H1 (cell line): ENCODE results near the gene CELF4. TPM values are rescaled to one million over a fixed set of nuclear protein-coding genes. Genes with fewer than 3 reads are reported as not detected.

ENCODE experiments used
- CTCF ChIA-PET: fragments of 300-600 bp; sonication (Branson Sonifier 250); formaldehyde crosslinking; loops from one replicate; lab custom pipeline; 2021; ENCODE audit not compliant: partially characterized antibody; lab: Charles Lee
- POLR2A ChIA-PET: fragments of 300-600 bp; sonication (Branson Sonifier 250); formaldehyde crosslinking; loops from one replicate; lab custom pipeline; 2021; ENCODE audit warnings: inconsistent platforms; ENCODE audit not compliant: partially characterized antibody; lab: Charles Lee
- DNase-seq, 2 experiments: peaks; one replicate each; pipeline versions ENCODE4 v3.0.0 to v3.0.0-alpha.2; 2010 to 2022; ENCODE audit warnings: low spot score in 2 of 2, low read depth in 1 of 2, mixed read lengths in 1 of 2
- FAIRE-seq: peaks from 2 replicates; lab custom pipeline; 2011; peaks lifted over from hg19 to GRCh38; lab: Jason Lieb, UNC
- H2AFZ ChIP-seq: 2 replicates; pipeline ENCODE4 v1.8.1; 2012; ENCODE audit warnings: low read length, inconsistent platforms
- H2AK5ac ChIP-seq: 2 replicates; pipeline ENCODE4 v1.6.1; 2013; ENCODE audit warnings: low read depth, low read length
- H2BK120ac ChIP-seq: replicated peaks from 2 replicates; pipeline ENCODE3; 2013; ENCODE audit warnings: low read depth, low read length, inconsistent platforms
- H2BK12ac ChIP-seq: 2 replicates; pipeline ENCODE4 v1.6.1; 2013; ENCODE audit warnings: low read depth, low read length
- H2BK15ac ChIP-seq: 2 replicates; pipeline ENCODE4 v1.6.1; 2013; ENCODE audit warnings: low read length
- H2BK20ac ChIP-seq: 2 replicates; pipeline ENCODE4 v1.6.1; 2013; ENCODE audit warnings: low read length
- H2BK5ac ChIP-seq: 2 replicates; pipeline ENCODE4 v1.6.1; 2013; ENCODE audit warnings: low read depth, low read length
- H3K14ac ChIP-seq: 2 replicates; pipeline ENCODE4 v1.6.1; 2013; ENCODE audit warnings: inconsistent platforms; ENCODE audit not compliant: insufficient read length
- H3K18ac ChIP-seq: 2 replicates; pipeline ENCODE4 v1.6.1; 2013; ENCODE audit warnings: low read length; ENCODE audit errors: extremely low read depth
- H3K23ac ChIP-seq: 2 replicates; pipeline ENCODE4 v1.6.1; 2013; ENCODE audit warnings: inconsistent platforms; ENCODE audit not compliant: insufficient read length
- H3K23me2 ChIP-seq: 2 replicates; pipeline ENCODE4 v1.6.1; 2013; ENCODE audit warnings: low read depth, low read length
- H3K27ac ChIP-seq: 2 replicates; pipeline ENCODE4 v1.6.1; 2011; ENCODE audit warnings: low read depth, low read length, inconsistent platforms
- H3K27me3 ChIP-seq, 4 experiments: replicated peaks in 1 of 4; 1 replicate in 1 of 4; 2 replicates in 3 of 4; pipeline versions ENCODE4 v1.6.1 to v1.8.1; 2011 to 2013; ENCODE audit warnings: low read length in 3 of 4, mild to moderate bottlenecking in 3 of 4, inconsistent platforms in 2 of 4, mixed read lengths in 2 of 4, moderate library complexity in 1 of 4; ENCODE audit not compliant: control insufficient read depth in 3 of 4, insufficient read depth in 3 of 4; ENCODE audit errors: extremely low read depth in 1 of 4
- H3K36me3 ChIP-seq, 4 experiments: 2 replicates each; pipeline versions ENCODE4 v1.6.1 to v1.8.1; 2011 to 2013; ENCODE audit warnings: mild to moderate bottlenecking in 4 of 4, low read length in 3 of 4, moderate library complexity in 2 of 4, control low read depth in 1 of 4, inconsistent platforms in 1 of 4; ENCODE audit not compliant: insufficient read depth in 4 of 4, control insufficient read depth in 2 of 4
- H3K4ac ChIP-seq: replicated peaks from 2 replicates; pipeline ENCODE3; 2013; ENCODE audit warnings: low read length, low read depth, mixed read lengths, inconsistent platforms; ENCODE audit not compliant: insufficient read length
- H3K4me1 ChIP-seq, 4 experiments: replicated peaks in 1 of 4; 1 replicate in 1 of 4; 2 replicates in 3 of 4; pipeline versions ENCODE4 v1.6.1 to v1.8.1; 2011 to 2013; ENCODE audit warnings: low read length in 3 of 4, inconsistent platforms in 2 of 4, mixed read lengths in 1 of 4; ENCODE audit not compliant: insufficient read depth in 4 of 4, control insufficient read depth in 3 of 4
- H3K4me2 ChIP-seq, 2 experiments: 2 replicates each; pipeline versions ENCODE4 v1.6.1 to v1.8.1; 2011 to 2013; ENCODE audit warnings: low read depth in 2 of 2, low read length in 2 of 2, control low read depth in 1 of 2, inconsistent platforms in 1 of 2, mild to moderate bottlenecking in 1 of 2; ENCODE audit not compliant: insufficient read depth in 1 of 2
- H3K4me3 ChIP-seq, 4 experiments: fragments of 200-600, 300-600 bp in 1 of 4; sonication (generic), shearing (Covaris generic), sonication (Bioruptor Twin) in 1 of 4; 2 replicates each; pipeline versions ENCODE4 v1.5.1 to v1.8.1; 2011 to 2016; ENCODE audit warnings: low read length in 4 of 4, low read depth in 3 of 4, control low read depth in 2 of 4, inconsistent platforms in 2 of 4, mild to moderate bottlenecking in 2 of 4, mixed read lengths in 1 of 4, moderate library complexity in 1 of 4; ENCODE audit not compliant: insufficient read depth in 2 of 4; ENCODE audit errors: extremely low read depth in 1 of 4
- H3K56ac ChIP-seq: replicated peaks from 2 replicates; pipeline ENCODE3; 2013; ENCODE audit warnings: low read depth, mild to moderate bottlenecking, mixed read lengths, low read length, inconsistent platforms; ENCODE audit not compliant: insufficient read length
- H3K79me1 ChIP-seq: 2 replicates; pipeline ENCODE4 v1.6.1; 2013; ENCODE audit warnings: low read depth, low read length, control low read depth
- H3K79me2 ChIP-seq, 2 experiments: 2 replicates each; pipeline versions ENCODE4 v1.6.1 to v1.8.1; 2012 to 2013; ENCODE audit warnings: low read length in 2 of 2, mild to moderate bottlenecking in 2 of 2, inconsistent platforms in 1 of 2; ENCODE audit not compliant: insufficient read depth in 2 of 2, control insufficient read depth in 1 of 2
- H3K9ac ChIP-seq, 4 experiments: replicated peaks in 1 of 4; 1 replicate in 1 of 4; 2 replicates in 3 of 4; pipeline versions ENCODE4 v1.6.1 to v1.8.1; 2011 to 2013; ENCODE audit warnings: low read depth in 3 of 4, low read length in 3 of 4, control low read depth in 2 of 4, mild to moderate bottlenecking in 2 of 4, moderate library complexity in 2 of 4, inconsistent platforms in 1 of 4; ENCODE audit errors: extremely low read depth in 1 of 4
- H3K9me3 ChIP-seq, 2 experiments: 2 replicates each; pipeline versions ENCODE4 v1.6.1 to v1.8.1; 2012 to 2013; ENCODE audit warnings: mild to moderate bottlenecking in 2 of 2, moderate library complexity in 2 of 2, control low read depth in 1 of 2, inconsistent platforms in 1 of 2, low read depth in 1 of 2, low read length in 1 of 2, mixed read lengths in 1 of 2; ENCODE audit not compliant: insufficient read depth in 2 of 2
- H4K20me1 ChIP-seq, 2 experiments: replicated peaks in 1 of 2; 2 replicates each; pipeline versions ENCODE3 to v1.8.1; 2011 to 2013; ENCODE audit warnings: inconsistent platforms in 2 of 2, low read length in 2 of 2, mild to moderate bottlenecking in 1 of 2; ENCODE audit not compliant: insufficient read depth in 2 of 2, control insufficient read depth in 1 of 2
- H4K5ac ChIP-seq: 2 replicates; pipeline ENCODE4 v1.6.1; 2013; ENCODE audit warnings: low read length, low read depth, mixed read lengths, inconsistent platforms; ENCODE audit not compliant: insufficient read length
- H4K8ac ChIP-seq: 2 replicates; pipeline ENCODE4 v1.8.0; 2013; ENCODE audit warnings: mild to moderate bottlenecking, moderate library complexity, low read length, inconsistent platforms; ENCODE audit not compliant: insufficient read depth; ENCODE audit errors: extremely low read depth
- H4K91ac ChIP-seq: replicated peaks from 2 replicates; pipeline ENCODE3; 2013; ENCODE audit warnings: low read length, mixed read lengths, inconsistent platforms; ENCODE audit not compliant: insufficient read length
- CTCF ChIP-seq, 3 experiments: IDR thresholded peaks; 1 replicate in 2 of 3; 2 replicates in 1 of 3; pipeline versions ENCODE4 v1.5.1 to v1.6.1; 2011; ENCODE audit warnings: low read length in 3 of 3, mild to moderate bottlenecking in 3 of 3, inconsistent platforms in 2 of 3, low read depth in 1 of 3, moderate library complexity in 1 of 3; ENCODE audit not compliant: insufficient read depth in 1 of 3; ENCODE audit errors: control extremely low read depth in 1 of 3
- EGR1 ChIP-seq: IDR thresholded peaks from 2 replicates; pipeline ENCODE4 v1.6.1; 2011; ENCODE audit warnings: low read depth, low read length, borderline replicate concordance
- HDAC2 ChIP-seq, 2 experiments: fragments of 300-600 bp in 1 of 2; sonication (generic) in 1 of 2; IDR thresholded peaks; 2 replicates each; pipeline ENCODE4 v1.6.1; 2011 to 2012; ENCODE audit warnings: low read depth in 2 of 2, low read length in 2 of 2, mild to moderate bottlenecking in 2 of 2, moderate library complexity in 2 of 2, borderline replicate concordance in 1 of 2, inconsistent platforms in 1 of 2
- KDM5A ChIP-seq: fragments of 200-600 bp; IDR thresholded peaks from 2 replicates; pipeline ENCODE4 v1.7.1; 2012; ENCODE audit warnings: mild to moderate bottlenecking, low read length, inconsistent platforms, mixed read lengths
- WGBS, 2 experiments: shearing (Covaris generic) in 1 of 2; methylation state at CpG; one replicate each; pipeline versions ENCODE4 v1.1.6 to v1.1.7; 2013 to 2015; ENCODE audit warnings: low lambda C conversion rate in 2 of 2, mixed read lengths in 2 of 2, inconsistent platforms in 1 of 2, low coverage in 1 of 2, missing lambda C conversion rate in 1 of 2; ENCODE audit not compliant: insufficient replicate concordance in 2 of 2, insufficient coverage in 1 of 2, insufficient read length in 1 of 2; ENCODE audit errors: extremely low coverage in 1 of 2, missing lambda C conversion rate in 1 of 2; 5-methylcytosine and 5-hydroxymethylcytosine counted together
- polyA plus RNA-seq, 7 experiments: library from polyadenylated mRNA; depleted of rRNA in 3 of 7; stranded (reverse) in 5 of 7; unstranded in 2 of 7; fragments of >200 nt in 5 of 7; fragments of 200-250 nt in 2 of 7; gene quantifications; 1 replicate in 5 of 7; 2 replicates in 1 of 7; 4 replicates in 1 of 7; pipeline versions ENCODE4 v1.2.1 to v1.2.3, GENCODE V29; 2011 to 2013; ENCODE audit warnings: missing spikeins in 2 of 7, mixed read lengths in 2 of 7
- total RNA-seq: library from RNA; stranded (reverse); fragmentation: NEBNext Ultra II Directional; extraction: Animal tissue kit (Norgen Biotek cat#: 25700); gene quantifications from 2 replicates; pipeline ENCODE4 v1.2.1, GENCODE V29; 2021

CELF4 gene
- total and polyA plus RNA-seq, 2 of the 8 experiments (the other 6 are each of a cell fraction or from before 2014, with no cell fraction given) = 1.6 to 3.4 TPM

GRCh38 chr18:37420315-37420880 is 145.2 kb downstream of the CELF4 start:
- Histone ChIP-seq H3K4me2 (no peak overlapping the region), H3K14ac (no peak overlapping the region), H4K20me1 (no peaks in the 10 kb centered on the region), H3K36me3 (no peaks in the 10 kb centered on the region), H2AK5ac (no peak overlapping the region), H3K27me3 (no peaks in the 10 kb centered on the region; a peak in 3 of 7 replicates), H3K79me2 (no peaks in the 10 kb centered on the region), H3K4me1 (peaks cover 0 to 15% (median 6%) of the 10 kb centered on the region in 4 experiments; a peak in 3 of 7 replicates), H3K9me3 (no peaks in the 10 kb centered on the region), H3K23me2 (no peaks in the 10 kb centered on the region; the same call in 1 of the 2 replicates), H2AFZ (no peak overlapping the region), H4K91ac (no peak overlapping the region), H3K79me1 (no peaks in the 10 kb centered on the region; the same call in 1 of the 2 replicates), H4K5ac (no peak overlapping the region), H2BK5ac (no peak overlapping the region), H3K9ac (no peak overlapping the region), H3K27ac (no peak overlapping the region), H4K8ac (no peak overlapping the region), H3K56ac (no peak overlapping the region), H2BK120ac (no peak overlapping the region), H3K18ac (no peak overlapping the region), H2BK12ac (no peak overlapping the region), H3K23ac (no peak overlapping the region), H3K4ac (no peak overlapping the region), H3K4me3 (no peak overlapping the region), H2BK15ac (no peak overlapping the region), H2BK20ac (no peak overlapping the region)
- ChIA-PET CTCF (interaction anchor here (0.7 to 1.7 kb wide), 6 partner anchors 9 to 133 kb away, joined by 3 to 4 read pairs (median 3); no protein-coding TSS in a partner anchor), POLR2A (interaction anchor here (0.7 kb wide), 1 partner anchor 11 kb away, joined by 3 read pairs; no protein-coding TSS in a partner anchor)
- 90% methylated on average over 7 of the region's 7 CpGs; no CpG with 5 or more reads in 1 of the 2 experiments for WGBS, 2 experiments
- no peak for FAIRE-seq
- DNase-seq = no peak
- TF ChIP-seq KDM5A = no peak
- TF ChIP-seq EGR1 = no peak
- TF ChIP-seq CTCF (IDR thresholded peaks at IDR 0.05; ENCODE audit: control extremely low read depth in 1 of 3, insufficient read depth in 1 of 3, low read depth in 1 of 3, low read length in 3 of 3) = no peak
- TF ChIP-seq HDAC2 (IDR thresholded peaks at IDR 0.05; ENCODE audit: borderline replicate concordance in 1 of 2, low read depth in 2 of 2, low read length in 2 of 2) = no peak
